Fibroblast of skin of left quadriceps (primary cell): Measurements from ENCODE around the gene RASSF7.
A peak's percentile ranks its signal among the peaks of the same experiment; 100 is the strongest.
"Not testable (repeated sequence)": the region's sequence is repeated elsewhere in the genome, so short reads cannot be mapped to it uniquely, and the experiment has no call there.

Source experiments
- DNase-seq, 2 experiments: peaks; one replicate each; pipeline ENCODE4 v3.0.0-alpha.2; 2013; ENCODE audit warnings: low read depth in 2 of 2

The RASSF7 gene

GRCh38 chr11:560305-561147 lies at the start of gene RASSF7, which contains the start of gene LMNTD2:
Gene RASSF7, plus strand, starts transcription at chr11:560970. Its CDS starts 799 bp downstream, at chr11:561769.
Gene LMNTD2, minus strand, starts transcription at chr11:560738. Its CDS starts 22 bp downstream, at chr11:560716.
- DNase-seq, result peak; percentile 56 to 61

GRCh38 chr11:512761-513595 lies 47.8 kb upstream of the RASSF7 start:
- DNase-seq, result no peak

- DNase-seq, result no peak
Measured at GRCh38 chr11:514606-515005, 46.2 kb upstream of the RASSF7 start.

GRCh38 chr11:515131-515530 lies 45.6 kb upstream of the RASSF7 start:
- no peak for DNase-seq

GRCh38 chr11:516400-516799 lies 44.4 kb upstream of the RASSF7 start:
- DNase-seq, result no peak

GRCh38 chr11:516918-517685 lies 43.7 kb upstream of the RASSF7 start:
- DNase-seq, result not testable (repeated sequence)

- peak; percentile 78 to 80 for DNase-seq
Measured at GRCh38 chr11:518463-519202, 42.1 kb upstream of the RASSF7 start.

GRCh38 chr11:520428-521176 lies 40.2 kb upstream of the RASSF7 start:
- DNase-seq, result no peak

GRCh38 chr11:521177-521688 lies 39.5 kb upstream of the RASSF7 start:
- DNase-seq, result no peak

GRCh38 chr11:526192-526591 lies 34.6 kb upstream of the RASSF7 start:
- no peak for DNase-seq

GRCh38 chr11:528166-528814 lies 32.5 kb upstream of the RASSF7 start:
- no peak for DNase-seq

- no peak for DNase-seq
Measured at GRCh38 chr11:528815-529727, 31.7 kb upstream of the RASSF7 start.

GRCh38 chr11:529728-530411 lies 30.9 kb upstream of the RASSF7 start:
- DNase-seq, result no peak

GRCh38 chr11:530960-531831 lies 29.6 kb upstream of the RASSF7 start:
- DNase-seq, result no peak

GRCh38 chr11:531919-532526 lies 28.7 kb upstream of the RASSF7 start:
- no peak for DNase-seq

GRCh38 chr11:532527-532985 lies 28.2 kb upstream of the RASSF7 start:
- DNase-seq, result no peak
